ENCODE results near the gene LAG3. TPM values are rescaled to one million over a fixed set of nuclear protein-coding genes. Genes with fewer than 3 reads are reported as not detected.

Gene LAG3
- total and polyA plus RNA-seq, 2 donors from 2014 or later, result 1.3 TPM; not detected in 1

DNA sequence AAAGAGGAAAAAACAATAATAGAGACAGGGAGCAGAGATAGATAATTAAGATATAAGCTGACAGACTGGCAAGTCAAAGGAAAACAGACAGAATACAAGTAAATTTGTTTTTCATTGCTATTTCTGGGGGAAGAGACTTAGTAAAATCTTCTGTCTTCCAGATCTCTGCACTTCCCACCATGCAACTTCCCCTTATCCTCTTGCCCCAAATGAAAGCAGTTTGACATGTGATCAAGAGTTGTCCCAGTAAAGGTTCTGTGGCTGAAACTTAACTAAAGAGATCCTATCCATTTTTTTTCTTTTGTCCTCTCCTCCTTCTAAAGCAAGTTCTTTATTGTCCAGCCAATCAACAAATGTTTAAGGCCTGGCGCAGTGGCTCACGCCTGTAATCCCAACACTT, 17.9 kb upstream of the LAG3 start:
- Histone ChIP-seq H3K9me3 (ENCODE audit: control insufficient read depth in 2 of 3, insufficient read depth in 1 of 3, low read length in 3 of 3) (no peaks in the 10 kb centered on the region), H3K27me3 (ENCODE audit: control insufficient read depth, insufficient read depth, low read length) (no peaks in the 10 kb centered on the region), H3K4me3 (ENCODE audit: low read length in 3 of 3) (no peak overlapping the region), H3K9ac (ENCODE audit: low read length in 3 of 3) (peak overlapping the region in 1 of 3 donors; percentile 99), H3K4me1 (ENCODE audit: control insufficient read depth in 2 of 3, insufficient read depth in 2 of 3, low read depth in 1 of 3, low read length in 3 of 3) (peaks cover 7 to 16% (median 12%) of the 10 kb centered on the region in 3 donors), H3K27ac (ENCODE audit: low read depth in 2 of 2, low read length in 2 of 2) (peak overlapping the region; percentile 99 to 100), H3K36me3 (ENCODE audit: control insufficient read depth in 2 of 3, insufficient read depth in 3 of 3, low read length in 3 of 3) (peaks cover 6 to 27% (median 18%) of the 10 kb centered on the region in 3 donors)
- TF ChIP-seq, protein P1, sequence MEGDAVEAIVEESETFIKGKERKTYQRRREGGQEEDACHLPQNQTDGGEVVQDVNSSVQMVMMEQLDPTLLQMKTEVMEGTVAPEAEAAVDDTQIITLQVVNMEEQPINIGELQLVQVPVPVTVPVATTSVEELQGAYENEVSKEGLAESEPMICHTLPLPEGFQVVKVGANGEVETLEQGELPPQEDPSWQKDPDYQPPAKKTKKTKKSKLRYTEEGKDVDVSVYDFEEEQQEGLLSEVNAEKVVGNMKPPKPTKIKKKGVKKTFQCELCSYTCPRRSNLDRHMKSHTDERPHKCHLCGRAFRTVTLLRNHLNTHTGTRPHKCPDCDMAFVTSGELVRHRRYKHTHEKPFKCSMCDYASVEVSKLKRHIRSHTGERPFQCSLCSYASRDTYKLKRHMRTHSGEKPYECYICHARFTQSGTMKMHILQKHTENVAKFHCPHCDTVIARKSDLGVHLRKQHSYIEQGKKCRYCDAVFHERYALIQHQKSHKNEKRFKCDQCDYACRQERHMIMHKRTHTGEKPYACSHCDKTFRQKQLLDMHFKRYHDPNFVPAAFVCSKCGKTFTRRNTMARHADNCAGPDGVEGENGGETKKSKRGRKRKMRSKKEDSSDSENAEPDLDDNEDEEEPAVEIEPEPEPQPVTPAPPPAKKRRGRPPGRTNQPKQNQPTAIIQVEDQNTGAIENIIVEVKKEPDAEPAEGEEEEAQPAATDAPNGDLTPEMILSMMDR (IDR thresholded peaks at IDR 0.05; ENCODE audit: borderline replicate concordance, extremely low read depth, insufficient read depth), result no peak
- no peak for DNase-seq
- intact Hi-C loops (cut with DNase I), result loop anchor here (10.0 kb wide), 1 partner anchor 70 kb away; the partner anchor contains the start of genes GPR162 and P3H3
- no peak for FAIRE-seq

DNA sequence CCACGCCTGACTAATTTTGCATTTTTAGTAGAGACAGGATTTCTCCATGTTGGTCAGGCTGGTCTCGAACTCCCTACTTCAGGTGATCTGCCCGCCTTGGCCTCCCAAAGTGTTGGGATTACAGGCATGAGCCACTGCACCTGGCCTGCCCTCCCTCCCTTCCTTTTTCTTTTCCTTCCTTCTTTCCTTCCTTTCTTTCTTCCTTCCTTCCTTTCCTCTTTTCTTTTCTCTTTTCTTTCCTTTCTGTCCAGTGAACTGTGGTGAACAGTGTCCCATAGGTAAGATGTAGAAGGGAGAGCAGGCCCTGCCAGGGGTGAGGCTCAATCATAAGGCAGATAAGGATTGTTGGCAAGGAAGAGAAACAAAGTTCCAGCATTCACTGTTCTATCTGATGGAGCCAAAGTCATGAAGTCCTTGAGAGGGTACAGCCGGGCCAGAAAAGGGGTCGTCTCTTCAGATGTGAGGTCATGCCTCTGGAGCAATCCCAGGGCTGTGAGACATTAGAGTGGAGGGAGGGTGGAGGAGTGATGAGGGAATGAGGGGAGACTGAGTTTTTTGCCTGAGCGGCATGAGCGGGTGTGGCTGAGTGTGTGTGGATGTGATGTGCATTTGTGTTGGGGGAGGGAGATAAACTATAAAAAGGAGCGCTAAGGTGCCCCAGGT, 15.2 kb upstream of the LAG3 start:
- intact Hi-C loops (cut with DNase I), result loop anchor here (10.0 kb wide), 1 partner anchor 68 kb away; the partner anchor contains the start of genes GPR162 and P3H3
- Histone ChIP-seq H3K4me1 (ENCODE audit: control insufficient read depth in 2 of 3, insufficient read depth in 2 of 3, low read depth in 1 of 3, low read length in 3 of 3) (peaks cover 5 to 11% (median 7%) of the 10 kb centered on the region in 3 donors), H3K9ac (ENCODE audit: low read length in 3 of 3) (no peak overlapping the region), H3K4me3 (ENCODE audit: low read length in 3 of 3) (no peak overlapping the region), H3K27ac (ENCODE audit: low read depth in 2 of 2, low read length in 2 of 2) (no peak overlapping the region), H3K36me3 (ENCODE audit: control insufficient read depth in 2 of 3, insufficient read depth in 3 of 3, low read length in 3 of 3) (peaks cover 0 to 2% (median 0%) of the 10 kb centered on the region in 3 donors), H3K27me3 (ENCODE audit: control insufficient read depth, insufficient read depth, low read length) (no peaks in the 10 kb centered on the region), H3K9me3 (ENCODE audit: control insufficient read depth in 2 of 3, insufficient read depth in 1 of 3, low read length in 3 of 3) (no peaks in the 10 kb centered on the region)
- no peak for DNase-seq
- FAIRE-seq, result no peak
- TF ChIP-seq, protein P1 (IDR thresholded peaks at IDR 0.05; ENCODE audit: borderline replicate concordance, extremely low read depth, insufficient read depth), result no peak

DNA sequence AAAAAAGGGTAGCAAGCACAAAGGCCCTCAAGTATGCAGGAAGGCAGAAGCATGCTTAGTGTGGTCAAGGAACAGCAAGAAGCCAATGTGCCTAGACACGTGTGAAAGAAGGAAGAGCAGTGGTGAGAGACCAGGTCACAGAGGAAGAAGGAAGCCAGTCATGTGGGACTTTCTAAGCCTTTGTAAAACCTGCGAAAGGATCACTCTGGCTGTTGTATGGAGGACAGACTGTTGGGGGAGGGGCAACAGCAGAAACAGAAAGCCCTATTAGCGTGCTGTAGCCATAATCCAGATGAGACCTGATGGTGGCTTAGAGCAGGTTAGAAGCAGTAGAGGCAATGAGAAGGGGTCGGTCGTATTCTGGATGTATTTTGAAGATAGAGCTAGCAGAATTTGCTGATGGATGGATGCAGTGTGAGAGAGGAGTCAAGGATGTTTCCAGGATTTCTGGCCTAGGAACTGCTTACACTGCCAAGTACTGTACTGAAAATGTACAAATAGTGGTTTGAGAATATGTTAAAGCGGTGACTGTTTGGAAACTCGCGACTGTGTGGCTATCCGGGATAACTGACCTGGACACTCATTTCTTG, 13.7 kb upstream of the LAG3 start:
- intact Hi-C loops (cut with DNase I), result loop anchor here (10.0 kb wide), 1 partner anchor 66 kb away; the partner anchor contains the start of genes GPR162 and P3H3
- Histone ChIP-seq H3K36me3 (ENCODE audit: control insufficient read depth in 2 of 3, insufficient read depth in 3 of 3, low read length in 3 of 3) (no peaks in the 10 kb centered on the region), H3K4me1 (ENCODE audit: control insufficient read depth in 2 of 3, insufficient read depth in 2 of 3, low read depth in 1 of 3, low read length in 3 of 3) (peaks cover 7 to 14% (median 7%) of the 10 kb centered on the region in 3 donors), H3K9ac (ENCODE audit: low read length in 3 of 3) (no peak overlapping the region), H3K9me3 (ENCODE audit: control insufficient read depth in 2 of 3, insufficient read depth in 1 of 3, low read length in 3 of 3) (no peaks in the 10 kb centered on the region), H3K4me3 (ENCODE audit: low read length in 3 of 3) (no peak overlapping the region), H3K27me3 (ENCODE audit: control insufficient read depth, insufficient read depth, low read length) (no peaks in the 10 kb centered on the region), H3K27ac (ENCODE audit: low read depth in 2 of 2, low read length in 2 of 2) (no peak overlapping the region)
- TF ChIP-seq, protein P1 (IDR thresholded peaks at IDR 0.05; ENCODE audit: borderline replicate concordance, extremely low read depth, insufficient read depth), result no peak
- DNase-seq (no peak), FAIRE-seq (no peak)
